ENCODE results near the gene S100Z.

GRCh38 chr5:76850543-76851145 lies 830 bp downstream of the S100Z start:
- TF ChIP-seq EZH2 (IDR thresholded peaks at IDR 0.05) (no peak), CTCF (IDR thresholded peaks at IDR 0.05) (no peak)
